Panc1 (cell line): ENCODE data around the gene DAGLA. TPM values are rescaled to one million over a fixed set of nuclear protein-coding genes. Genes with fewer than 3 reads are reported as not detected.
A peak's percentile ranks its signal among the peaks of the same experiment; 100 is the strongest.

ENCODE experiments used
- ATAC-seq: fragments of 200-7000 bp; cut with Tn5 transposase; 2 replicates; pipeline ENCODE4 v1.9.1; 2020; ENCODE audit warnings: mild to moderate bottlenecking, moderate library complexity
- BruUV-seq: library from RNA; stranded (reverse); fragments of 400-500 nt; replicated peaks from 2 replicates; lab custom pipeline; 2021; lab: Mats Ljungman, UMichigan
- CTCF ChIA-PET: fragments of 300-600 bp; sonication (Branson Sonifier 250); formaldehyde crosslinking; loops from one replicate; lab custom pipeline; 2022; ENCODE audit warnings: antibody characterized with exemption; lab: Charles Lee
- POLR2A ChIA-PET: fragments of 300-600 bp; sonication (Branson Sonifier 250); formaldehyde crosslinking; loops from one replicate; lab custom pipeline; 2022; ENCODE audit warnings: antibody characterized with exemption; lab: Charles Lee
- DNase-seq: peaks from one replicate; pipeline ENCODE4 v3.0.0-alpha.2; 2010; ENCODE audit warnings: low read depth, low spot score
- H3K27ac ChIP-seq: 2 replicates; pipeline ENCODE4 v1.5.1; 2011; ENCODE audit warnings: mild to moderate bottlenecking, low read length, inconsistent platforms
- H3K27me3 ChIP-seq: fragments of 200-500 bp; sonication (Bioruptor generic); 2 replicates; pipeline ENCODE4 v1.6.0; 2014; ENCODE audit warnings: low read length, inconsistent platforms; ENCODE audit not compliant: control insufficient read depth, insufficient read depth
- H3K36me3 ChIP-seq: fragments of 200-500 bp; sonication (Bioruptor generic); 2 replicates; pipeline ENCODE4 v1.5.1; 2014; ENCODE audit warnings: inconsistent platforms, mild to moderate bottlenecking, low read length, moderate library complexity; ENCODE audit not compliant: control insufficient read depth, insufficient read depth
- H3K4me1 ChIP-seq: 2 replicates; pipeline ENCODE4 v1.5.1; 2011; ENCODE audit warnings: inconsistent platforms, mild to moderate bottlenecking, low read length, moderate library complexity; ENCODE audit not compliant: control insufficient read depth, insufficient read depth
- H3K4me3 ChIP-seq, 2 experiments: 2 replicates each; pipeline ENCODE4 v1.5.1; 2011 to 2012; ENCODE audit warnings: low read depth in 2 of 2, low read length in 2 of 2, mild to moderate bottlenecking in 2 of 2, inconsistent platforms in 1 of 2, moderate library complexity in 1 of 2
- H3K9me3 ChIP-seq: fragments of 200-500 bp; sonication (Bioruptor generic); 2 replicates; pipeline ENCODE4 v1.5.1; 2014; ENCODE audit warnings: low read depth, mild to moderate bottlenecking, inconsistent platforms, low read length, moderate library complexity; ENCODE audit not compliant: control insufficient read depth, insufficient read depth
- POLR2AphosphoS5 ChIP-seq: IDR thresholded peaks from 2 replicates; pipeline ENCODE4 v1.6.1; 2012; ENCODE audit warnings: mild to moderate bottlenecking, low read depth, low read length, moderate library complexity
- REST ChIP-seq, 2 experiments: IDR thresholded peaks; 2 replicates each; pipeline ENCODE4 v1.6.1; 2011 to 2012; ENCODE audit warnings: low read depth in 2 of 2, control low read depth in 1 of 2, low read length in 1 of 2, mild to moderate bottlenecking in 1 of 2, moderate library complexity in 1 of 2; ENCODE audit not compliant: insufficient read depth in 1 of 2
- SIN3A ChIP-seq: IDR thresholded peaks from 2 replicates; pipeline ENCODE4 v1.6.1; 2012; ENCODE audit warnings: low read depth, mild to moderate bottlenecking, low read length, moderate library complexity, borderline replicate concordance; ENCODE audit not compliant: insufficient read depth
- TCF7L2 ChIP-seq: IDR thresholded peaks from 2 replicates; pipeline ENCODE4 v1.6.1; 2011; ENCODE audit warnings: mild to moderate bottlenecking, low read depth, low read length, inconsistent platforms
- in situ Hi-C: cut with HindIII; loops from 2 replicates; pipeline ENCODE4 v1.10.0; 2016; ENCODE audit warnings: low sequenced_read_pairs, low pct_unique_long_range_greater_than_20kb
- intact Hi-C: fragments of 100-400 bp; cut with micrococcal nuclease; formaldehyde crosslinking; loops from one replicate; pipeline ENCODE4 v1.10.0; 2022; ENCODE audit not compliant: unreplicated experiment
- total RNA-seq: library from RNA; stranded (reverse); gene quantifications from one replicate; pipeline ENCODE4 v1.2.1, GENCODE V29; 2021; ENCODE audit not compliant: unreplicated experiment
- TF ChIP-seq, protein P1 (sequence below): fragments of 450-650 bp; IDR thresholded peaks from 2 replicates; pipeline ENCODE4 v1.5.1; 2017; ENCODE audit warnings: mild to moderate bottlenecking

DAGLA gene
- total RNA-seq, 1 experiment from 2014 or later: 6.4 TPM

DNA sequence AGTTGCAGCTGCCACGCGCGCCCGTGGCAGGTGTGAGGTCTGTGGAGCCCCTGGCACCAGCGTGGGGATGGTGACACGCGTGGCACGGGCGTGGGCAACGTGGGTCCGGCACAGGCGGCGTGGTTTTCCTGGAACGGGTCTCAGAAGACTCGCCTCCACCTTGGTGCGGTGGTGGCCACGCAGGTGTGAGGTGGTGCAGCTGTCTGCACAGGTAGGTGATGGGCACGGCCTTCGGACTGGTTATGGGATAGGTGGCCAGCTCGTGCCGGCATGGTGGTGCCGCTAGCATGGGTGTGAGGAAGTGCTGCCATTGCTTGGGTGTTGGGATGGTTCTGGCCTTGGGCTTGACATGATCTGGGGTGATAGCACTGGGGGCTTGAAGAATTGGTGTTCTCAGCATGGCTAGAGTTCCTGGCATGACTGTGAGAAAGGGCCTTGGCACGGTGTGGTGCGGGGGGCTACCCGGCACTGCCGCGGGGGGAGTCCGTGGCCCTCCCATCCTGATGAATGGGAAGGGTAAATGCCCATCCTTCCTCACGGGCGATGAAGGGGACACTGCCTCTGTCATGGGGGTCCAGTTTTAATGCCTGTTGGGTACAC, 531 bp downstream of the DAGLA start:
- Histone ChIP-seq H3K27ac (0 out of 2 replicates have a peak overlapping the region, but pooled peaks have one; percentile 34), H3K4me1 (peaks cover 25% of the 10 kb centered on the region), H3K36me3 (no peaks in the 10 kb centered on the region), H3K4me3 (peak overlapping the region; percentile 49 to 58), H3K9me3 (no peaks in the 10 kb centered on the region), H3K27me3 (no peaks in the 10 kb centered on the region)
- intact Hi-C loops: loop anchor here (5.0 kb wide), 1 partner anchor 52 kb away; no protein-coding TSS in a partner anchor
- POLR2A ChIA-PET: no interaction called here
- BruUV-seq: no TSS peak
- in situ Hi-C loops: no loop called here
- no peak for DNase-seq
- ATAC-seq: no peak
- TF ChIP-seq SIN3A (no peak), TCF7L2 (no peak), REST (IDR thresholded peaks at IDR 0.05; ENCODE audit: insufficient read depth in 1 of 2, low read depth in 2 of 2, low read length in 1 of 2) (0 out of 4 replicates have a peak, but pooled peaks of 1 of the 2 experiments have one; percentile 29)
- CTCF ChIA-PET: no interaction called here

DNA sequence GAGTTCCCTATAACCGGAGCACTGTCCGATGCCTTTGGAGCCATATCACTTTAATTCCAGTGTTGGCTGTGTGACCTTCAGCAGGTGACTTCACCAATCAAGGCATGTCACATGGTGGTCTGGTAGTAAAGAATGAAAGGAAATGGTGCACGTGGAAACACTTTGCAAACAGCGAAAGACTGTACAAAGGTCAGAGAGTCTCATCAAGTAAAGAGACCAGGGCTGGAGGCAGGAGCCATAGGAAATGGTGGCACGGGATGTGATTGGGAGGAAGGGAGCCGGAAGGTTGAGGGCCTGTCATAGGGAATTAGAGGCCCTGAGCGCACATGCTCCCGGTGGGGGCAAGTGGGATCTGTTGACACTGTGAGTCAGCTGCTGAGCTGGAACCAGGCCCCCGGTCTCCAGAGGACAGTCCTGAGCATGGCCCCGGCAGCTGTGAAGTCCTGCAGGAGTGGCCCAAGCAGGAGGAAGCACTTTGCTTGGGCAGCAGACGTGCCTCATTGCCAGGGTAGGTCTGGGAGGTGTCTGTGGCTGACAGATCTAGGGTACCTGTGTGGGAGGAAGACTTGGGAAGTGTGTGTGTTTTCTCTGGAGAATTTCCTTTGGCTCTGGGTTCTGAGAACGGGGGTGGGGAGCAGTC, 2.0 kb downstream of the DAGLA start:
- no peaks in the 10 kb centered on the region for H3K9me3 ChIP-seq
- H3K4me1 ChIP-seq: peaks cover 25% of the 10 kb centered on the region
- intact Hi-C loops (loop anchor here (5.0 kb wide), 1 partner anchor 50 kb away; no protein-coding TSS in a partner anchor), in situ Hi-C loops (no loop called here)
- ATAC-seq (peak; percentile 51), DNase-seq (no peak)
- H3K36me3 ChIP-seq: no peaks in the 10 kb centered on the region
- ChIA-PET CTCF (no interaction called here), POLR2A (no interaction called here)
- TF ChIP-seq TCF7L2: no peak
- TF ChIP-seq SIN3A: no peak
- no peak for TF ChIP-seq POLR2AphosphoS5
- TF ChIP-seq, protein P1, sequence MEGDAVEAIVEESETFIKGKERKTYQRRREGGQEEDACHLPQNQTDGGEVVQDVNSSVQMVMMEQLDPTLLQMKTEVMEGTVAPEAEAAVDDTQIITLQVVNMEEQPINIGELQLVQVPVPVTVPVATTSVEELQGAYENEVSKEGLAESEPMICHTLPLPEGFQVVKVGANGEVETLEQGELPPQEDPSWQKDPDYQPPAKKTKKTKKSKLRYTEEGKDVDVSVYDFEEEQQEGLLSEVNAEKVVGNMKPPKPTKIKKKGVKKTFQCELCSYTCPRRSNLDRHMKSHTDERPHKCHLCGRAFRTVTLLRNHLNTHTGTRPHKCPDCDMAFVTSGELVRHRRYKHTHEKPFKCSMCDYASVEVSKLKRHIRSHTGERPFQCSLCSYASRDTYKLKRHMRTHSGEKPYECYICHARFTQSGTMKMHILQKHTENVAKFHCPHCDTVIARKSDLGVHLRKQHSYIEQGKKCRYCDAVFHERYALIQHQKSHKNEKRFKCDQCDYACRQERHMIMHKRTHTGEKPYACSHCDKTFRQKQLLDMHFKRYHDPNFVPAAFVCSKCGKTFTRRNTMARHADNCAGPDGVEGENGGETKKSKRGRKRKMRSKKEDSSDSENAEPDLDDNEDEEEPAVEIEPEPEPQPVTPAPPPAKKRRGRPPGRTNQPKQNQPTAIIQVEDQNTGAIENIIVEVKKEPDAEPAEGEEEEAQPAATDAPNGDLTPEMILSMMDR: no peak
- no peak for TF ChIP-seq REST (IDR thresholded peaks at IDR 0.05; ENCODE audit: insufficient read depth in 1 of 2, low read depth in 2 of 2, low read length in 1 of 2)
- no peak overlapping the region for H3K27ac ChIP-seq
- no TSS peak for BruUV-seq
- H3K4me3 ChIP-seq: no peak overlapping the region
- H3K27me3 ChIP-seq: no peaks in the 10 kb centered on the region
